Endothelial cell of umbilical vein (primary cell): ENCODE measurements around the gene RIPOR3. TPM values are rescaled to one million over a fixed set of nuclear protein-coding genes. Genes with fewer than 3 reads are reported as not detected.

Source experiments
- BruUV-seq: library from RNA; stranded (reverse); fragments of 400-500 nt; replicated peaks from 2 replicates; lab custom pipeline; 2021; lab: Mats Ljungman, UMichigan
- CTCF ChIA-PET: fragments of 300-600, 350-600 bp; sonication (Branson Sonifier 250); formaldehyde crosslinking; loops from one replicate; lab custom pipeline; 2021; ENCODE audit warnings: antibody characterized with exemption, inconsistent platforms; lab: Charles Lee
- POLR2A ChIA-PET: fragments of 300-600, 350-600 bp; sonication (Branson Sonifier 250); formaldehyde crosslinking; loops from one replicate; lab custom pipeline; 2021; ENCODE audit warnings: antibody characterized with exemption, inconsistent platforms; lab: Charles Lee
- DNase-seq: peaks from one replicate; pipeline ENCODE4 v3.0.0-alpha.2; 2011; ENCODE audit warnings: low read depth, low spot score
- FAIRE-seq: peaks from 2 replicates; lab custom pipeline; 2011; peaks lifted over from hg19 to GRCh38; lab: Jason Lieb, UNC
- H2AFZ ChIP-seq: 2 replicates; pipeline ENCODE4 v1.6.0; 2012; ENCODE audit warnings: low read depth, low read length, control low read depth, inconsistent platforms
- H3K27ac ChIP-seq: 2 replicates; pipeline ENCODE4 v1.5.1; 2011; ENCODE audit warnings: low read depth, mild to moderate bottlenecking, control low read depth, low read length, moderate library complexity; ENCODE audit not compliant: insufficient read depth
- H3K27me3 ChIP-seq, 2 experiments: 2 replicates each; pipeline versions ENCODE4 v1.6.0 to v1.6.1; 2011; ENCODE audit warnings: low read length in 2 of 2, mixed read lengths in 1 of 2; ENCODE audit not compliant: control insufficient read depth in 2 of 2, insufficient read depth in 2 of 2
- H3K36me3 ChIP-seq, 2 experiments: 2 replicates in 1 of 2; 3 replicates in 1 of 2; pipeline ENCODE4 v1.5.1; 2011; ENCODE audit warnings: low read length in 2 of 2, mild to moderate bottlenecking in 1 of 2, moderate library complexity in 1 of 2; ENCODE audit not compliant: control insufficient read depth in 2 of 2, insufficient read depth in 2 of 2; ENCODE audit errors: extremely low read depth in 1 of 2
- H3K4me1 ChIP-seq: 3 replicates; pipeline ENCODE4 v1.5.1; 2011; ENCODE audit warnings: mild to moderate bottlenecking, low read length; ENCODE audit not compliant: control insufficient read depth, insufficient read depth; ENCODE audit errors: extremely low read depth
- H3K4me2 ChIP-seq: 2 replicates; pipeline ENCODE4 v1.6.1; 2011; ENCODE audit warnings: low read length, control low read depth, mixed read lengths; ENCODE audit not compliant: insufficient read depth
- H3K4me3 ChIP-seq, 3 experiments: fragments of 200-600 bp in 1 of 3; sonication (generic), shearing (Covaris generic) in 1 of 3; replicated peaks in 1 of 3; 2 replicates each; pipeline ENCODE4 v1.5.1; 2011 to 2016; ENCODE audit warnings: control low read depth in 3 of 3, low read length in 3 of 3, mild to moderate bottlenecking in 2 of 3, inconsistent platforms in 1 of 3, low read depth in 1 of 3, moderate library complexity in 1 of 3; ENCODE audit not compliant: insufficient read depth in 1 of 3
- H3K79me2 ChIP-seq: 2 replicates; pipeline ENCODE4 v1.6.0; 2012; ENCODE audit warnings: low read length, inconsistent platforms; ENCODE audit not compliant: control insufficient read depth, insufficient read depth
- H3K9ac ChIP-seq: replicated peaks from 2 replicates; pipeline ENCODE3; 2011; ENCODE audit warnings: low read length, control low read depth; ENCODE audit not compliant: insufficient read depth; ENCODE audit errors: extremely low read depth
- H3K9me1 ChIP-seq: replicated peaks from 3 replicates; pipeline ENCODE4 v1.6.0; 2011; ENCODE audit warnings: mild to moderate bottlenecking, low read length; ENCODE audit not compliant: control insufficient read depth, insufficient read depth; ENCODE audit errors: extremely low read depth
- H3K9me3 ChIP-seq: replicated peaks from 2 replicates; pipeline ENCODE4 v1.5.1; 2012; ENCODE audit warnings: low read length, inconsistent platforms; ENCODE audit not compliant: control insufficient read depth, insufficient read depth
- H4K20me1 ChIP-seq: replicated peaks from 2 replicates; pipeline ENCODE3; 2011; ENCODE audit warnings: mild to moderate bottlenecking, low read length; ENCODE audit not compliant: control insufficient read depth, insufficient read depth; ENCODE audit errors: extremely low read depth
- FOS ChIP-seq: IDR thresholded peaks from 2 replicates; pipeline ENCODE4 v1.6.1; 2011; ENCODE audit warnings: mild to moderate bottlenecking, low read length, moderate library complexity, borderline replicate concordance; ENCODE audit not compliant: insufficient read depth
- GATA2 ChIP-seq: IDR thresholded peaks from 2 replicates; pipeline ENCODE4 v1.7.0; 2011; ENCODE audit warnings: low read depth, mild to moderate bottlenecking, moderate library complexity, mixed read lengths, low read length; ENCODE audit not compliant: insufficient read length, insufficient read depth
- JUN ChIP-seq: IDR thresholded peaks from 2 replicates; pipeline ENCODE4 v1.6.1; 2011; ENCODE audit warnings: borderline replicate concordance, low read depth; ENCODE audit not compliant: insufficient read length, insufficient read depth
- MYC ChIP-seq: IDR thresholded peaks from one replicate; pipeline ENCODE4 v1.6.1; 2011; ENCODE audit warnings: mild to moderate bottlenecking, low read depth, low read length
- POLR2A ChIP-seq: IDR thresholded peaks from 2 replicates; pipeline ENCODE4 v1.6.1; 2012; ENCODE audit warnings: low read depth, mild to moderate bottlenecking, control low read depth, low read length
- POLR2AphosphoS5 ChIP-seq: IDR thresholded peaks from 2 replicates; pipeline ENCODE4 v1.6.1; 2012; ENCODE audit warnings: low read depth, mild to moderate bottlenecking, control low read depth, low read length, moderate library complexity; ENCODE audit not compliant: insufficient read depth
- dilution Hi-C: fragments of 300-500 bp; cut with MboI; formaldehyde crosslinking; loops from one replicate; pipeline ENCODE4 v1.15.0; 2019; ENCODE audit warnings: low sequenced_read_pairs; ENCODE audit not compliant: extremely low pct_ligation_motif_present
- intact Hi-C: fragments of 100-400 bp; cut with micrococcal nuclease; formaldehyde crosslinking; loops from one replicate; pipeline ENCODE4 v1.10.0; 2022
- polyA plus RNA-seq, 4 experiments: library from polyadenylated mRNA; depleted of rRNA in 3 of 4; stranded (reverse) in 3 of 4; unstranded in 1 of 4; fragments of >200 nt; gene quantifications; 2 replicates each; pipeline versions ENCODE4 v1.2.1 to v1.2.3, GENCODE V29; 2011 to 2012; ENCODE audit warnings: missing spikeins in 1 of 4
- total RNA-seq: library from RNA; stranded (reverse); gene quantifications from 2 replicates; pipeline ENCODE4 v1.2.3, GENCODE V29; 2021
- TF ChIP-seq, protein P1 (sequence below): IDR thresholded peaks from 2 replicates; pipeline ENCODE4 v1.6.1; 2011; ENCODE audit not compliant: insufficient read depth, insufficient read length
- TF ChIP-seq, protein P2 (sequence below), 2 donors: IDR thresholded peaks; 1 replicate in 1 of 2; 2 replicates in 1 of 2; pipeline ENCODE4 v1.5.1; 2011; ENCODE audit warnings: low read length in 2 of 2, mild to moderate bottlenecking in 2 of 2, moderate library complexity in 2 of 2, control low read depth in 1 of 2, inconsistent platforms in 1 of 2, low read depth in 1 of 2; ENCODE audit not compliant: insufficient read depth in 1 of 2; ENCODE audit errors: extremely low read depth in 1 of 2

Gene RIPOR3
- total and polyA plus RNA-seq, 2 donors (not counting 3 experiments of a cell fraction or from before 2014, with no cell fraction given) = not detected

DNA sequence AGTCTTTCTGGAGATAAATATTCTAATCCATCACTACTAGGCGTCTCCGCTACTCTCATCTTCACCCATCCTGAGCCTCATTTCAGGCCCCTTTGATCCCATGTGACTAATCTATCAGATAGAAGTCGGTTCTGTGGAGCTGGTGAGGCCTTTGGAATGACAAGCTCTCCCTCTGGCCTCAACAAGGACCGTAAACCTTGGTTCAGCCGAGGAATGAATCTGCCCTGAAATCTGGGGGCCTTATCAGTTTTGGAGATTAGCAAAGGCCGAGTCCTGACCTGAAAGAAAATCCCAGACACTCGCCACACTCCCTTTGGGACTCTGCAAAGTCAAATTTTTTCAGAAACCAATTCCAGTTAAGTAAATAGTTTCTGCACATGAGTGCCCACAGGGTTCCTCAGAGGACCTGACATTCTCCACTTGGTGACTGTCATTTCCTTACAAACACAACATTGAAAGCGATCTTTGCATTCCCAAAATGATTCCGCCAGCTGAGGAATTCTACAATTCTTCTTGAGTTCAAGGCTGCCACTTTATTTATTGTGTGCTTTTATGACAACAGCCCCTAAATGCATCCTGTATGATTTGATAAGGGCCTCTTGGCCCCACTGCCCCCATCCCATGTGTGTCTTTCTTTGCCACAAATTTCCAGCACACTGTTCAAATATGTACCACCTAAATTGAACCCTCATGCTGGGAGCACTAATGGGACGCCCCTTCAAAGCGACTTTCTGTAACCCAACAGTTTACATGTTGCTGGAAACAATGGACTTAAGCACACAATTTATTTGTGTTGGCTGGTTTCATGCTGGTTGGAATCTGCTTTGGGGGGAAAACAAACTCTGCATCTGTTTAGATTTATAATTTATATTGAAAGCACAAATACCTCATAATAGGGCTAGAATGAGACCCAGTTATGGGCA lies 10.0 kb upstream of the RIPOR3 start:
- H3K4me1 ChIP-seq = no peaks in the 10 kb centered on the region
- no peaks in the 10 kb centered on the region for H3K9me1 ChIP-seq
- CTCF ChIA-PET = no interaction called here
- H3K36me3 ChIP-seq = no peaks in the 10 kb centered on the region
- FAIRE-seq (no peak), DNase-seq (no peak)
- no TSS peak for BruUV-seq
- peaks cover 6 to 8% of the 10 kb centered on the region in 2 experiments for H3K27me3 ChIP-seq
- TF ChIP-seq, protein P1, sequence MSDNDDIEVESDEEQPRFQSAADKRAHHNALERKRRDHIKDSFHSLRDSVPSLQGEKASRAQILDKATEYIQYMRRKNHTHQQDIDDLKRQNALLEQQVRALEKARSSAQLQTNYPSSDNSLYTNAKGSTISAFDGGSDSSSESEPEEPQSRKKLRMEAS = no peak
- TF ChIP-seq POLR2AphosphoS5 (no peak), POLR2A (no peak), GATA2 (no peak)
- no peak overlapping the region for H2AFZ ChIP-seq
- no peak overlapping the region for H3K4me3 ChIP-seq
- no peaks in the 10 kb centered on the region for H4K20me1 ChIP-seq
- no peaks in the 10 kb centered on the region for H3K9me3 ChIP-seq
- dilution Hi-C loops = no loop called here
- no peaks in the 10 kb centered on the region for H3K79me2 ChIP-seq
- H3K4me2 ChIP-seq = no peak overlapping the region
- intact Hi-C loops = no loop called here
- no peak overlapping the region for H3K27ac ChIP-seq
- no peak overlapping the region for H3K9ac ChIP-seq
- POLR2A ChIA-PET = no interaction called here

DNA sequence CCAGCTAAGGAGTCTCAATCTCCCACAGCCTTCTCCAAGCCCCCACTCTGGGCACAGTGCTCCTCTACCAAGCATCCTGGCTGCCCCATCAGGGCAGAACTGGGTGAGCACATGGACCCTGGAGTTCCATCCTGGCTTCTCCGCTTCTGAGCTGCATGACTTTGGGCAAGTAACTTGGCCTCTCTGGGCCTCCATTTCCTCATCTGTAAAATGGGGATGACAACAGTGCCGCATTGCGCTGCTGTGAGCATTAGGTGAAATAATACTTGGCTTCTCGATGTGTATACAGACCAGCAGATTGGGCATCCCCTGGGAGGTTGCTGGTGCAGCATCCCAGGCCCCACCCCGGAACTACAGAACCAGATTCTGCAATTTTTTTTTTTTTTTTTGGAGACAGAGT lies 8.3 kb upstream of the RIPOR3 start:
- Histone ChIP-seq H3K4me2 (no peak overlapping the region), H2AFZ (no peak overlapping the region), H3K9me3 (no peaks in the 10 kb centered on the region), H3K4me1 (no peaks in the 10 kb centered on the region), H3K9ac (no peak overlapping the region), H3K27ac (no peak overlapping the region), H3K4me3 (no peak overlapping the region), H3K79me2 (no peaks in the 10 kb centered on the region), H3K36me3 (no peaks in the 10 kb centered on the region), H4K20me1 (no peaks in the 10 kb centered on the region), H3K27me3 (peaks cover 8 to 9% of the 10 kb centered on the region in 2 experiments), H3K9me1 (no peaks in the 10 kb centered on the region)
- DNase-seq (no peak), FAIRE-seq (no peak)
- BruUV-seq = no TSS peak
- ChIA-PET CTCF (interaction anchor here (1.3 kb wide), 1 partner anchor 12 kb away, joined by 3 read pairs; no protein-coding TSS in a partner anchor), POLR2A (no interaction called here)
- no peak for TF ChIP-seq FOS
- no peak for TF ChIP-seq MYC
- no peak for TF ChIP-seq GATA2
- TF ChIP-seq POLR2A = no peak
- no peak for TF ChIP-seq JUN
- TF ChIP-seq, protein P1 = no peak
- no peak for TF ChIP-seq POLR2AphosphoS5
- TF ChIP-seq, protein P2, sequence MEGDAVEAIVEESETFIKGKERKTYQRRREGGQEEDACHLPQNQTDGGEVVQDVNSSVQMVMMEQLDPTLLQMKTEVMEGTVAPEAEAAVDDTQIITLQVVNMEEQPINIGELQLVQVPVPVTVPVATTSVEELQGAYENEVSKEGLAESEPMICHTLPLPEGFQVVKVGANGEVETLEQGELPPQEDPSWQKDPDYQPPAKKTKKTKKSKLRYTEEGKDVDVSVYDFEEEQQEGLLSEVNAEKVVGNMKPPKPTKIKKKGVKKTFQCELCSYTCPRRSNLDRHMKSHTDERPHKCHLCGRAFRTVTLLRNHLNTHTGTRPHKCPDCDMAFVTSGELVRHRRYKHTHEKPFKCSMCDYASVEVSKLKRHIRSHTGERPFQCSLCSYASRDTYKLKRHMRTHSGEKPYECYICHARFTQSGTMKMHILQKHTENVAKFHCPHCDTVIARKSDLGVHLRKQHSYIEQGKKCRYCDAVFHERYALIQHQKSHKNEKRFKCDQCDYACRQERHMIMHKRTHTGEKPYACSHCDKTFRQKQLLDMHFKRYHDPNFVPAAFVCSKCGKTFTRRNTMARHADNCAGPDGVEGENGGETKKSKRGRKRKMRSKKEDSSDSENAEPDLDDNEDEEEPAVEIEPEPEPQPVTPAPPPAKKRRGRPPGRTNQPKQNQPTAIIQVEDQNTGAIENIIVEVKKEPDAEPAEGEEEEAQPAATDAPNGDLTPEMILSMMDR (IDR thresholded peaks at IDR 0.05; ENCODE audit: extremely low read depth in 1 of 2, insufficient read depth in 1 of 2, low read depth in 1 of 2, low read length in 2 of 2) = no peak
- dilution Hi-C loops = no loop called here
- intact Hi-C loops = no loop called here
